ENCODE results near the gene SCAI.

The SCAI gene

DNA sequence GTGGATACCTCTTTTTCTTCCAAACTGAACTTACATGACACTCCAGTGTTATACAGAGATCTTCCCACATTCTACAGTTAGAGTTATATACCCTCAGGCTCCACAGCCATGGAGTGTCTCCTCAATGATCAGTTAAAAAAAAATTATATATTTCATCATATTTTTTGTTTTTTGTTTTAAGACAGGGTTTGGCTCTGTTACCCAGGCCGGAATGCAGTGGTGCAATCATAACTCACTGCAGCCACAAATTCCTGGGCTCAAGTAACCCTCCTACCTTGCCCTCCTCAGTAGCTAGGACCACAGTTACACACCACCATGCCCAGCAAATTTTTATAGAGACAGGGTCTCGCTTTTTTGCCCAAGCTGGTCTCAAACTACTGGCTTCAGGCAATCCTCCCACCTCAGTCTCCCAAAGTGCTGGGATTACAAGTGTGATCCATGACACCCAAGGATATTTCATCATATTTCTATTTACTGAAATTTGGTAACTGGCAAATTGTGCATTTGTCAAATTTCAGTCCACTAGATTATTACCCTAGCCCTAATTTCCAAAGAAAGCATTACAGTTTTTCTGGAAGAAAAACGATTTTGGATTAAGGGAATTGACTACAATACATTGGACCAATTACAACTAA is 18.1 kb upstream of the SCAI start:
- Histone ChIP-seq H3K27ac (peak overlapping the region; percentile 42 to 78), H3K4me3 (peak overlapping the region; percentile 27)
- TF ChIP-seq, protein P1, sequence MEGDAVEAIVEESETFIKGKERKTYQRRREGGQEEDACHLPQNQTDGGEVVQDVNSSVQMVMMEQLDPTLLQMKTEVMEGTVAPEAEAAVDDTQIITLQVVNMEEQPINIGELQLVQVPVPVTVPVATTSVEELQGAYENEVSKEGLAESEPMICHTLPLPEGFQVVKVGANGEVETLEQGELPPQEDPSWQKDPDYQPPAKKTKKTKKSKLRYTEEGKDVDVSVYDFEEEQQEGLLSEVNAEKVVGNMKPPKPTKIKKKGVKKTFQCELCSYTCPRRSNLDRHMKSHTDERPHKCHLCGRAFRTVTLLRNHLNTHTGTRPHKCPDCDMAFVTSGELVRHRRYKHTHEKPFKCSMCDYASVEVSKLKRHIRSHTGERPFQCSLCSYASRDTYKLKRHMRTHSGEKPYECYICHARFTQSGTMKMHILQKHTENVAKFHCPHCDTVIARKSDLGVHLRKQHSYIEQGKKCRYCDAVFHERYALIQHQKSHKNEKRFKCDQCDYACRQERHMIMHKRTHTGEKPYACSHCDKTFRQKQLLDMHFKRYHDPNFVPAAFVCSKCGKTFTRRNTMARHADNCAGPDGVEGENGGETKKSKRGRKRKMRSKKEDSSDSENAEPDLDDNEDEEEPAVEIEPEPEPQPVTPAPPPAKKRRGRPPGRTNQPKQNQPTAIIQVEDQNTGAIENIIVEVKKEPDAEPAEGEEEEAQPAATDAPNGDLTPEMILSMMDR (IDR thresholded peaks at IDR 0.05), result no peak
- DNase-seq (ENCODE audit: low spot score), result no peak

- peak overlapping the region; percentile 42 to 78 for H3K27ac ChIP-seq
- TF ChIP-seq, protein P1 (IDR thresholded peaks at IDR 0.05), result no peak
- H3K4me3 ChIP-seq, result no peak overlapping the region
- no peak for DNase-seq (ENCODE audit: low spot score)
Measured at GRCh38 chr9:125160750-125161149, 17.4 kb upstream of the SCAI start.

DNA sequence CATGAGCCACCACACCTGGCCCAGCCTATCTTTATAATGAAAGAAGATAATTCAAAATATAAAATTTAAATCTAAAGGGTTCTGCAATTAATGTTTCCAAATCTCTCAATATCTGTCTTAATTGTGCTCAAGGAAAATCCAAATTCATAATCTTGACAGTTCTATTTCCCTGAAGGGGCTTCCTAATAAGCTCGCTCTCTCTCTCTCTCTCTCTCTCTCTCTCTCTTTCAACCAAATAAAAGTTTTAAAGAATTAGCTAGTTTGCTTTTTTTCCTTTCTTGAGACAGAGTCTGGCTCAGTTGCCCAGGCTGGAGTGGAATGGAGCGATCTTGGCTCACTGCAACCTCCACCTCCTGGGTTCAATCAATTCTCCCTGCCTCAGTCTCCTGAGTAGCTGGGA is 13.2 kb upstream of the SCAI start:
- H3K4me3 ChIP-seq, result no peak overlapping the region
- no peak for DNase-seq (ENCODE audit: low spot score)
- TF ChIP-seq, protein P1 (IDR thresholded peaks at IDR 0.05), result no peak
- no peak overlapping the region for H3K27ac ChIP-seq

- TF ChIP-seq, protein P1 (IDR thresholded peaks at IDR 0.05), result no peak
- no peak overlapping the region for H3K4me3 ChIP-seq
- DNase-seq (ENCODE audit: low spot score), result no peak
- H3K27ac ChIP-seq, result no peak overlapping the region
Measured at GRCh38 chr9:125153712-125154367, 10.5 kb upstream of the SCAI start.

GRCh38 chr9:125151730-125152129 is 8.4 kb upstream of the SCAI start:
- no peak for DNase-seq (ENCODE audit: low spot score)
- no peak overlapping the region for H3K4me3 ChIP-seq
- TF ChIP-seq, protein P1 (IDR thresholded peaks at IDR 0.05), result no peak
- H3K27ac ChIP-seq, result no peak overlapping the region

- DNase-seq (ENCODE audit: low spot score), result no peak
- TF ChIP-seq, protein P1 (IDR thresholded peaks at IDR 0.05), result no peak
- Histone ChIP-seq H3K4me3 (no peak overlapping the region), H3K27ac (no peak overlapping the region)
Measured at GRCh38 chr9:125150349-125151245, 7.3 kb upstream of the SCAI start.

Measured in coronary artery (tissue), 2 donors.